Measurements from ENCODE around the gene SV2C. TPM values are rescaled to one million over a fixed set of nuclear protein-coding genes. Genes with fewer than 3 reads are reported as not detected.

The SV2C gene
- total RNA-seq, 1 experiment from 2014 or later = 0.09 TPM

DNA sequence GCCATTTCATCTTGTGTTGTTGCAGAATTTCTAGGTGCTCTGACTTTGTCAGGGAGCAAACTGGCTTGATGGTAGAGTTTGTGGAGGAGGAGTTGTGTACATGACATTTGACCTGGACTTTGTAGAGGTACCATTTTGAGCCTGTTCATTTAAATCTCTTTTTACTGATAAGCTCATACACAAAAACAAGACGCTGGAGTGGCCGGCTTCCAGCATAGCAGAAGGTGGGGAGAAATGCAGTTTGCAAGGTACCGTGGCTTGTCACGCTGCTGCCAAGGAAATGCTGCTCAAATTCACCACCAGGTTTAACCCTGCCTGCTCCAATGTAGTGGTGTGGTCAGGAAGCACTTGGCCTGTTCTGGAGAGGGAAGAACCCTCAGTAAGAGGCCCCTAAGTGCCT lies 301.0 kb downstream of the SV2C start:
- Mint-ChIP-seq H3K36me3 (no peaks in the 10 kb centered on the region), H3K9me3 (no peaks in the 10 kb centered on the region), H3K27ac (no peak overlapping the region), H3K4me3 (no peak overlapping the region), H3K4me1 (peaks cover 30% of the 10 kb centered on the region), H3K27me3 (ENCODE audit: low read depth) (no peaks in the 10 kb centered on the region)
- TF ChIP-seq FOXP4 (CRISPR knock-in tag; IDR thresholded peaks at IDR 0.05) (no peak), IRF1 (CRISPR knock-in tag; IDR thresholded peaks at IDR 0.05) (no peak), SMAD4 (CRISPR knock-in tag; IDR thresholded peaks at IDR 0.05) (no peak), CREM (CRISPR knock-in tag; IDR thresholded peaks at IDR 0.05) (no peak)
- TF ChIP-seq, protein P1, sequence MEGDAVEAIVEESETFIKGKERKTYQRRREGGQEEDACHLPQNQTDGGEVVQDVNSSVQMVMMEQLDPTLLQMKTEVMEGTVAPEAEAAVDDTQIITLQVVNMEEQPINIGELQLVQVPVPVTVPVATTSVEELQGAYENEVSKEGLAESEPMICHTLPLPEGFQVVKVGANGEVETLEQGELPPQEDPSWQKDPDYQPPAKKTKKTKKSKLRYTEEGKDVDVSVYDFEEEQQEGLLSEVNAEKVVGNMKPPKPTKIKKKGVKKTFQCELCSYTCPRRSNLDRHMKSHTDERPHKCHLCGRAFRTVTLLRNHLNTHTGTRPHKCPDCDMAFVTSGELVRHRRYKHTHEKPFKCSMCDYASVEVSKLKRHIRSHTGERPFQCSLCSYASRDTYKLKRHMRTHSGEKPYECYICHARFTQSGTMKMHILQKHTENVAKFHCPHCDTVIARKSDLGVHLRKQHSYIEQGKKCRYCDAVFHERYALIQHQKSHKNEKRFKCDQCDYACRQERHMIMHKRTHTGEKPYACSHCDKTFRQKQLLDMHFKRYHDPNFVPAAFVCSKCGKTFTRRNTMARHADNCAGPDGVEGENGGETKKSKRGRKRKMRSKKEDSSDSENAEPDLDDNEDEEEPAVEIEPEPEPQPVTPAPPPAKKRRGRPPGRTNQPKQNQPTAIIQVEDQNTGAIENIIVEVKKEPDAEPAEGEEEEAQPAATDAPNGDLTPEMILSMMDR (IDR thresholded peaks at IDR 0.05) = no peak
- CTCF ChIA-PET = interaction anchor here (0.6 to 0.8 kb wide), 2 partner anchors 19 to 20 kb away, joined by 3 to 5 read pairs; no protein-coding TSS in a partner anchor
- DNase-seq (ENCODE audit: low spot score) (no peak), ATAC-seq (peak; percentile 75)
- POLR2A ChIA-PET = no interaction called here

GRCh38 chr5:76384705-76385104 lies 301.5 kb downstream of the SV2C start:
- H3K9me3 Mint-ChIP-seq = no peaks in the 10 kb centered on the region
- TF ChIP-seq, protein P2, sequence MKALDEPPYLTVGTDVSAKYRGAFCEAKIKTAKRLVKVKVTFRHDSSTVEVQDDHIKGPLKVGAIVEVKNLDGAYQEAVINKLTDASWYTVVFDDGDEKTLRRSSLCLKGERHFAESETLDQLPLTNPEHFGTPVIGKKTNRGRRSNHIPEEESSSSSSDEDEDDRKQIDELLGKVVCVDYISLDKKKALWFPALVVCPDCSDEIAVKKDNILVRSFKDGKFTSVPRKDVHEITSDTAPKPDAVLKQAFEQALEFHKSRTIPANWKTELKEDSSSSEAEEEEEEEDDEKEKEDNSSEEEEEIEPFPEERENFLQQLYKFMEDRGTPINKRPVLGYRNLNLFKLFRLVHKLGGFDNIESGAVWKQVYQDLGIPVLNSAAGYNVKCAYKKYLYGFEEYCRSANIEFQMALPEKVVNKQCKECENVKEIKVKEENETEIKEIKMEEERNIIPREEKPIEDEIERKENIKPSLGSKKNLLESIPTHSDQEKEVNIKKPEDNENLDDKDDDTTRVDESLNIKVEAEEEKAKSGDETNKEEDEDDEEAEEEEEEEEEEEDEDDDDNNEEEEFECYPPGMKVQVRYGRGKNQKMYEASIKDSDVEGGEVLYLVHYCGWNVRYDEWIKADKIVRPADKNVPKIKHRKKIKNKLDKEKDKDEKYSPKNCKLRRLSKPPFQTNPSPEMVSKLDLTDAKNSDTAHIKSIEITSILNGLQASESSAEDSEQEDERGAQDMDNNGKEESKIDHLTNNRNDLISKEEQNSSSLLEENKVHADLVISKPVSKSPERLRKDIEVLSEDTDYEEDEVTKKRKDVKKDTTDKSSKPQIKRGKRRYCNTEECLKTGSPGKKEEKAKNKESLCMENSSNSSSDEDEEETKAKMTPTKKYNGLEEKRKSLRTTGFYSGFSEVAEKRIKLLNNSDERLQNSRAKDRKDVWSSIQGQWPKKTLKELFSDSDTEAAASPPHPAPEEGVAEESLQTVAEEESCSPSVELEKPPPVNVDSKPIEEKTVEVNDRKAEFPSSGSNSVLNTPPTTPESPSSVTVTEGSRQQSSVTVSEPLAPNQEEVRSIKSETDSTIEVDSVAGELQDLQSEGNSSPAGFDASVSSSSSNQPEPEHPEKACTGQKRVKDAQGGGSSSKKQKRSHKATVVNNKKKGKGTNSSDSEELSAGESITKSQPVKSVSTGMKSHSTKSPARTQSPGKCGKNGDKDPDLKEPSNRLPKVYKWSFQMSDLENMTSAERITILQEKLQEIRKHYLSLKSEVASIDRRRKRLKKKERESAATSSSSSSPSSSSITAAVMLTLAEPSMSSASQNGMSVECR (CRISPR knock-in tag; IDR thresholded peaks at IDR 0.05; ENCODE audit: borderline replicate concordance) = no peak
- TF ChIP-seq MYBL2 (CRISPR knock-in tag; IDR thresholded peaks at IDR 0.05) = no peak
- no peak for TF ChIP-seq ZNF423 (CRISPR knock-in tag; IDR thresholded peaks at IDR 0.05)
- no peak for TF ChIP-seq ZNF317 (CRISPR knock-in tag; IDR thresholded peaks at IDR 0.05; ENCODE audit: borderline replicate concordance, low read depth)
- no peak for TF ChIP-seq NFE2L1 (CRISPR knock-in tag; IDR thresholded peaks at IDR 0.05)
- no peak for TF ChIP-seq ATF1 (CRISPR knock-in tag; IDR thresholded peaks at IDR 0.05)
- TF ChIP-seq FOXP1 (CRISPR knock-in tag; IDR thresholded peaks at IDR 0.05; ENCODE audit: borderline replicate concordance) = no peak
- no peak for TF ChIP-seq ZNF219 (CRISPR knock-in tag; IDR thresholded peaks at IDR 0.05; ENCODE audit: borderline replicate concordance)
- no peak for TF ChIP-seq FOXJ3 (CRISPR knock-in tag; IDR thresholded peaks at IDR 0.05; ENCODE audit: borderline replicate concordance)
- no peak for ATAC-seq
- ChIA-PET POLR2A (no interaction called here), CTCF (interaction anchor here (0.6 kb wide), 1 partner anchor 19 kb away, joined by 5 read pairs; no protein-coding TSS in a partner anchor)
- H3K4me1 Mint-ChIP-seq = peaks cover 32% of the 10 kb centered on the region
- no peak for DNase-seq (ENCODE audit: low spot score)
- H3K36me3 Mint-ChIP-seq = no peaks in the 10 kb centered on the region
- no peaks in the 10 kb centered on the region for H3K27me3 Mint-ChIP-seq (ENCODE audit: low read depth)
- H3K27ac Mint-ChIP-seq = no peak overlapping the region
- no peak overlapping the region for H3K4me3 Mint-ChIP-seq

DNA sequence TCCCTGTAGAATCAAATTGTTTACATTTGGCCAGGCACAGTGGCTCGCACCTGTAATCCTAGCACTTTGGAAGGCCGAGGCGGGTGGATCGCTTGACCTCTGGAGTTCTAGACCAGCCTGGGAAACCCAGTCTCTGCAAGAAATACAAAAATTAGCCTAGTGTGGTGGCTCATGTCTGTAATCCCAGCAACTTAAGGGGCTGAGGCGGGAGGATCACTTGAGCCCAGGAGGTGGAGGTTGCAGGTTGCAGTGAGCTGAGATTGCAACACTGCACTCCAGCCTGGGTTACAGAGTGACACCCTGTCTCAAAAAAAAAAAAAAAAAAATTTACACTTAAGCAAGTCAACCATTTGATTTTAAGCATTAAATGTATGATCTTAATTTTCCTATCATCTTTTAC lies 302.4 kb downstream of the SV2C start:
- H3K27ac Mint-ChIP-seq = no peak overlapping the region
- no peaks in the 10 kb centered on the region for H3K27me3 Mint-ChIP-seq (ENCODE audit: low read depth)
- no peaks in the 10 kb centered on the region for H3K36me3 Mint-ChIP-seq
- ChIA-PET POLR2A (no interaction called here), CTCF (no interaction called here)
- H3K9me3 Mint-ChIP-seq = no peaks in the 10 kb centered on the region
- DNase-seq (ENCODE audit: low spot score) (no peak), ATAC-seq (no peak)
- no peak overlapping the region for H3K4me3 Mint-ChIP-seq
- peaks cover 31% of the 10 kb centered on the region for H3K4me1 Mint-ChIP-seq
- TF ChIP-seq TP53 (CRISPR knock-in tag; IDR thresholded peaks at IDR 0.05) = no peak
- TF ChIP-seq TEAD4 (CRISPR knock-in tag; IDR thresholded peaks at IDR 0.05) = no peak
- no peak for TF ChIP-seq CREB1 (CRISPR knock-in tag; IDR thresholded peaks at IDR 0.05)
- TF ChIP-seq NR3C1 (CRISPR knock-in tag; conservative IDR thresholded peaks at IDR 0.05; ENCODE audit: low read depth) = no peak
- TF ChIP-seq USF2 (CRISPR knock-in tag; IDR thresholded peaks at IDR 0.05) = no peak
